ENCODE results near the gene GJC3.

DNA sequence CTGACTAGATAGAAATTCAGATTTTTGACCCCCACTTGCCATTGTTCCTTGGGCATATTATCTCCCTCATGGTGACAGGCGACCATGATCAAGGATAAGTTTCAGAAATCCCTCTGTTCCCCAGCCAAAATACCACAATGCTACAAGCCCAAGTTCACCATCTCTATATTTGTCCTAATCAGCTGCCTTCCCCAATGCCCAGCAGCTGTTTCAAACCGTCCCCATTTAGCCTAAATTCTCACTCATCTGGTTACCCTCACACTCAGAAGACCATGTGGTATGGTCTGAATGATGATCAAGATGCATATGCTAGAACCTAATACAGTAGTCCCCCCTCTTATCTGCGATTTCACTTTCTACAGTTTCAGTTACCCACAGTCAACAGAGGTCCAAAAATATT lies 956 bp upstream of the GJC3 start:
- no peak for TF ChIP-seq CTCF (IDR thresholded peaks at IDR 0.05; ENCODE audit: low read depth, low read length, poor library complexity, severe bottlenecking)
- TF ChIP-seq EZH2phosphoT487 (IDR thresholded peaks at IDR 0.05; ENCODE audit: borderline replicate concordance, low read length), result no peak

All from DOHH2 (cell line).